Renal cortex interstitium (tissue), 11 donors: Measurements from ENCODE around the gene TJAP1. TPM values are rescaled to one million over a fixed set of nuclear protein-coding genes. Genes with fewer than 3 reads are reported as not detected.
A peak's percentile ranks its signal among the peaks of the same experiment; 100 is the strongest.
"Not testable (repeated sequence)": the region's sequence is repeated elsewhere in the genome, so short reads cannot be mapped to it uniquely, and the experiment has no call there.

Experiments
- DNase-seq, 11 donors: peaks; one replicate each; pipeline ENCODE4 v3.0.0-alpha.2; 2013; ENCODE audit warnings: low read depth in 9 of 11, low spot score in 4 of 11; ENCODE audit errors: extremely low read depth in 1 of 11
- polyA plus RNA-seq, 3 donors: library from polyadenylated mRNA; unstranded; fragments of 120-200 nt; gene quantifications; one replicate each; pipeline ENCODE4 v1.2.1, GENCODE V29; 2013; ENCODE audit not compliant: insufficient read length in 3 of 3

TJAP1 gene
- polyA plus RNA-seq, 3 donors, result 36.0 to 46.3 (median 39.8) TPM

DNA sequence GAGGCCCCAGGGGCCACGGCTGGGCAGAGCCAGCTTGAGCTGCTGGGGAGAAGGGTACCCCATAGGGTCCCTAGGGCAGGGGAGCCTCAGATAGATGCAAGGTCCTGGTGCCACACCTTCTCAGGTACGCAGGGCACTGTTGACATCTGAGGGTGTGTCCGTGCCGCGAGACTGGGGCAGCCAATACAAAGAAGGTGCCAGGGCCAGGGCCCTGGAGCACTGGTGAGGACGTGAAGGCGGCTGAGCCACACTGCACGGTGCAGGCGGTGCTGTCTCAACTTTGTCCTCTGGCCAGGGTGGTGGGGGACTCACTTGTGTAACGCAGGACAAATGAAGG is 33.4 kb downstream of the TJAP1 start:
- DNase-seq, result no peak

DNA sequence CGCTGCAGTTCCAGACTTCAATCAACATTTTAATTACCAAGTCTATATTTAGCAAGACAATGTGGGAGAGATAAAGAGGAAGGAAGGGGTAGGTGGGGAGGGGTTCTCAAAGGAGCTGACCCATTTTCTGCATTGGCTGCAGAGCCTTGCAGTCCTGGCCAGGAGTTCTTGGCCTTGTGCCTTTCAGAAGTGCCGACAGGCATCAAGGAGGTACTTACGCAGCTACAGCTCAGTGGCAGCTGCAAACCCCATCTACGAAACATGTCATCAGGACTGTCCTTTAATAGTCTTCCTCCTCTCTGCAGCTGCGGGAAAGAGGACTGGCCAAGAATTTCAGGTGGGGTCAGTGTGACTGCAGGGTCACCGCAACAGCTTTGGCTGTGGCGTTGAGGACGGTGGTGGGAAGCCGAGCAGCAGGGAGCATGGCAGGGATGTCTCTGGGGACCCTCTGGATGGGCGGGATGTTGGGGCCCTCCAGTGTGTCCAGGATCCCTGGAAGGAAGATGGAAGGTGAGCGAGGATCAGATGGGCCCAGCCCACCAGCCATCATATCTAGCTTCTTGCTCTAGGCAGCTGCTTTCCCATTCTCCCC is 34.5 kb downstream of the TJAP1 start:
- DNase-seq, result no peak

DNA sequence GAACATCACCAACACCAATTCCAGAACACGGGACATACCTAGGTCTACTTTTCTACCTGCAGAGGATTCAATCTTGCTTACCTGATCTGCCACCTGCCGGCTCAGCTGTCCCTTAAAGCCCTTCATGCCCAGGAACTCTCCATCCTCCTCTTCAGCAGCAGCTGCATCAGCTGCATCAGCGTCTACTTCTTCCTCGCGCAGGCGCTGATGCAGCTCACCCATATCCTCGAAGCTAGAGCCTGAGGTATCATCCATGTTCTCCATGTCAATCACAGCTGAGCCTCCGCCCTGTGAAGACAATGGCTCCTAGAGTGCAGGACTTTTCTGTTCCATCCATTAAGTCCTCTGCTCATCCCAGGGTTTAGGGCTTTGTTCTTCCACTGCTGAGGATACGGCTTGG is 38.4 kb downstream of the TJAP1 start:
- DNase-seq, result no peak

DNA sequence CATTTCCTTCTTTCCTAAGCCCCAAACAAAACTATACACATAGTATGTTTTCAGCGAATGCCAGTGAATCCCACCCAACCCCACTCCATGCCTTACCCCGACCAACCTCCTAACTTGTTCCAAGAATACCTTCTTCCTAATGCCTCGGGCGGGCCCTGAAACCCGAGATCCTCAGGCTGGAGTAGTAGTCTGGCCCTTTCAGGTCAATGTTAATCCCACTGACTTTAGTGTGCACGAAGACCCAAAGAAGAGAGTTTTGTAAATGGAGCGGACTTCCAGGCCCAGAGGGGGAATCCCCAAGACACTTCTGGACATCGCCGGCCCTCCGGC is 39.0 kb downstream of the TJAP1 start:
- DNase-seq, result no peak

DNA sequence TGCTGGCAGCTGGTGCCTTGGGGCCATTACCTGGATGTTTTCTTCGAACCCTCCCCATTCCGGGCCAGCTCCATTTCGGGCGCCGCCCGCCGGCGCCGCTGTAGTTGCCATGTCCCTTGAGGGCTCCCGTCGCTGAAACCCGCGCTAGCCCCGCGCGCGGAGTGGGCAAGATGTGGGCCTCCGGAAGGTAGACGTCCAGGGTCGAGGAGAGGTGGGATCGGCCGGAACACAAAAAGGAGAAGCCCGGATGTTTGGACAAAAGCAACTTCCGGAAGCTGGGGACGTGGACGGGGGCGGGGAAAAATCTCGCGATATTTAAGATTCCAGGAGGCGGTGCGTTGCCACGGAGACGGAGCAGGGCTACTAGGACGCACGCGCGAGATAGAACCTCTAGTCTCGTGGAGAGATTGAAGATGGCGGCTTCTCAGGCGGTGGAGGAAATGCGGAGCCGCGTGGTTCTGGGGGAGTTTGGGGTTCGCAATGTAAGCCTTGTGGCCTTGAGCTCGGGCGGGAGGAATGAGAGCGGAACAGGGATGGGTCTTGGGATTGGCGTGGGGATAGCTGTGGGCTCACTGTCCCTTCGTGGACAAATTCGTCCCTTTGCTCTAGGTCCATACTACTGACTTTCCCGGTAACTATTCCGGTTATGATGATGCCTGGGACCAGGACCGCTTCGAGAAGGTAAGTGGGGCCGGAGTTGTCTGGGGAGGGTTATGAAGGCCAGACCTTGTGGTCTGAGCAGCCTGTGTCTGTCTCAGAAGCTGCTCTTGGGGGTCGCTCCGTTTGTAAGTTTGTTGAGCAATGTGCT is 39.5 kb downstream of the TJAP1 start, which contains the start of the genes POLR1C and YIPF3:
POLR1C (plus strand) TSS at position 393 of the 808 bp plus-strand sequence; CDS start at position 414, 21 bp downstream.
YIPF3 (minus strand) TSS at position 230 of the 808 bp plus-strand sequence; CDS start at position 111, 119 bp downstream.
- peak; percentile 95 to 98 (median 97) for DNase-seq

DNA sequence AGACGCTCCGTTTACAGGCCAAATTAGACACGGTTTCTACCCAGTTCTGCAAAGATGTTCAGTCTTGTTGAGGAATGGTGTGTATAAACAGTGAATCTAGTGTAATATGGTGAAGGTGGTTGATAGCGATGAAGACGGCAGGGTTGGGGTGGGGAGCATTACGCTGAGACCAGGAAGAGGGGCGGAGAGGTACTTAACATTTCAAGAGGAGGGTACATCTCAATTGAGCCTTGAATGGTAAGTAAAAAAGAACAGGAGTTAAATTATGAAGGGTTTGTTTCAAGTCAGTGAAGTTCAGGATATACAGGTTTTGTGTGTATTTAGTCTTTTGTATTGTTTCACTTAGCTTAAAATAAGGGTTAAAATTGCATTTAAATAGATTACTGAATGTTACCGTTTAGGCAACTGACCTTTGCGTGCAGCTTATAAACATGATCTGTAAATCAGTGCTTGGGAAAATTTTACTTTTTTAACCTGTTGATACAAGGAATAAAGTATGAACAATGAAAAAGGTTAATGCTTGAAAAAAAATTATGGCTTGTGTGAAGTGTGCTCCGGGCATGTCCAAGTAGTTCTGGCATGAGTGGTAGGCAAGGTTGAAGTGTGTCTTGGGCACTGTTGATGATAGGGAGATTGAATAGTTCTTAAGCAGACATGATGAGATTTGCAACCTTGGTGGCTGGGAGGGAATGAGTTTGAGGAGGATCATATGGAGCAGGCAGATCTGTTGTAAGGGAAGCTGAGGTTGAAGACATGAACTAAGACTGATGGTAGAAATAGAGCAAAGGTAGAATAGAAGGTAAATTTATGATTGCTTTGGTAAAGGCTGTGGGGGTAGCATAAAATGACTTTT is 40.4 kb downstream of the TJAP1 start:
- no peak for DNase-seq

DNA sequence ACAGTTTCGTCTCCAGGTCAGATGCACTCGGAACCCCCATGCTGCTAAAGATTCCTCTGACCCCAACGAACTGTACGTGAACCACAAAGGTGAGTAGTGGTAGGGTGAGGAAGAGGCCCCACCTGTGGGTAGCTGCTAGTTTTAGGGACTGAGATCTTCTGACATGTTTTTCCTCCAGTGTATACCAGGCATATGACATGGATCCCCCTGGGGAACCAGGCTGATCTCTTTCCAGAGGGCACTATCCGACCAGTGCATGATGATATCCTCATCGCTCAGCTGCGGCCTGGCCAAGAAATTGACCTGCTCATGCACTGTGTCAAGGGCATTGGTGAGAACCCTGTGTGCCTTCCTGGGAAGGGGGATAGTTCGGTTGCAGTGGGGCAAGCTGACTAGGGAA is 42.7 kb downstream of the TJAP1 start:
- DNase-seq, result no peak

DNA sequence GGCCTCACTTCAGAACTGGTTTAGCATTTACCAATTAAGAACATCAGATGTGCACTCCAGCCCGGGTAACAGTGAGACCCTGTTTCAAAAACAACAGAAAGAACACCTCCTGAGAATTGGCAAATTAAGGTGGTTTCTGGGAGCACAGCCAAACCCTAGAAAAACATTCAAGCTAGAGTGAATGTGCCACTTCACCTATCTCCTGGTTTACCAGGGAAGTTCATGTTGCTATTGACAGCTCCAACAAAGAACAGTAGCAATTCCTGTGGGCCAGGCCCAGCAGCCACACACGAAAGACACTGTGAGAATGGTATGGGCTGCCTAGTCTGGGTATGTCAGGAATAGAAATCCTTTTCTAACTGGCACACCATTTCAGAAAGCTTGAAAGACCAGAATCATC is 44.5 kb downstream of the TJAP1 start:
- DNase-seq, result no peak

DNA sequence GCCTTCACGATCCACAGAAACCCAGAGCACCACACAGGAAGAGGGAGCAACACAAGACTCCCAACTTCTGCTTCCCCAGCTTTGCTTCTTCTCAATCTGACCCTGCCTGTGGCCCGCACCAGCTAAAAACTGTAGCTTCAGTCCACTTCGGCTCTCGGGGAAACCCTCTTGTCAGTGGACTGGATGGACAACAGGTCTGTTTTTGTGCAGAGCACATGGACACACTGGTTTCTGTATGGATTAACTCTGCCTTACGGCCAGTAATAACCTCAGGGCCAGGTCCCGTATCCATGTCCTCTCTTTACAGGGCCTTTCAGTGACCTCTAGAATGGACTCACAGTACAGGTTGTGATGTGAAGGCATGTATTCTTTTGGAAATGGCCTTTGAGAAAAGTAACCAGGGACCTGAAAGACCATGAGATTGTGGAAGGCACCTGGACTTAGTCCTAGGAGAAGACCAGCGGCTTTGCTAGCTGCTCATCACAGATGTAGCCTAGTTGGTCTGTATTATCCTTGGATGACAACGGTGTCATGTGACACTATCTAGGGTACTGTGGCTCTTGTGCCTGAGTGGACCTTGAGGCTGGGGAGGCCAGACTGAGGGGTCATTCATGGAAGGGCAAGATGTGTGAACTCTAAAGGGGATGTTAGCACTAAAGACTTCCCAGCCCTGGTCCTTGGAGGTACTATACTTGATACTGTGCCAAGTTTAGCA is 45.3 kb downstream of the TJAP1 start:
- no peak for DNase-seq

DNA sequence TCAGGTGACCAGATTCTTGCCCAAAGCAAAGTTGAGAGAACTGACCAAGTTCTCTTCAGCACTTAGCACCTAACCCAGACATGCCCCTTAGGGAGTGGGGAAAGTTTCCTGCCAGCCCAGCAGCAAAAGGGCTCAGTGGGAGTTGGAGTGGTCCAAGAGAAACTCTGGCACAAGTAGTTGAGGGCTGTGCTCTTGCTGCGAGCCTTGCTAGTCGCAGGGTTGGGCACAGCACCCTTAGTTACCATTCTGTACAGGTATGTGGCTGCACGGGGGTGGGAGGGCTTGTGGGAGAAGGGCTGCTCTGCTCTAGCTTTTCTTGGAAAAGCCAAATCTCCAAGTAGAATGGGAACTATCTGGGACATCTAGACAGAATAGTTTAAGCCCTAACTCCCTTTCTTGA is 45.9 kb downstream of the TJAP1 start:
- no peak for DNase-seq

DNA sequence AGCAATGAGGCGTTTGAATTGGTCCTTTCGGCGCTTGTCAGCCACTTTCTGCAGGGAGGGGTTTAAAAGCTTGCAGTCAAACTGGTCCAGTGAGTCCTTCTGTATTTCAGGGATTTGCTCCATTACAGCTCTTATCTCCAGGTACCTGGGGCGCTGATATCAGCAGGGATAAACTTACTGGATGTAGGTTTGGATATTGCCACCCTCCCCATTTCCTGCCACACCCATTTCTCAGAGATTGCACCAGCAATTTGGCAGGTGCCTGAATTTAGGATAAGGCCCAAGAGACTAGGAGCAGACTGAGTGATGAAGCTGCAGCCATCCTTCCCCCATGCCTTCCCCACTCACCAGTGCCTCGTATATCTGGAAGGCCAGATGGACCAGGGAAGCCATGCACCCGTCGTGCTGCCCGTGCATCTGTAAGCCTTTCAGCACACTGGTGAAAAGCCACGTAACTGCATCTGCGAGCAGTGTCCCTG is 47.2 kb downstream of the TJAP1 start:
- DNase-seq, result no peak

DNA sequence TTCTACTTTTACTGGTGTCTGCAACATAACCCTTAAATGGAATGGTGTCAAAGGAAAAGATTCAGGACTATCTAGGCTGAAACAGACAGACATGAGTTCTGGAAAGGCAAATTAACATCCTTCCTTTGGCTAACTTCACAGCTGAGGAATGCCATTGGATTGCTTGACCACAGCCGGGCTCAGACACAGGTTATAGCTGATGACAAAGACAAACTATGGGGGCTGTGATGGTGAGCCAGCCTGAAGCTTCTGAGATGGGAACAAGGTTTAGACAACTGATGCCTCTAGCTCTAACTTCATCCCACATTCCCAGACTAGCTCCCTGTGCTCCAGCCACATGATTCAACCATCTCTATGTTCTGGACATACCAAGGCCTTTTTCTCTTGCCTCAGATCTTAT is 54.8 kb downstream of the TJAP1 start:
- DNase-seq, result no peak

DNA sequence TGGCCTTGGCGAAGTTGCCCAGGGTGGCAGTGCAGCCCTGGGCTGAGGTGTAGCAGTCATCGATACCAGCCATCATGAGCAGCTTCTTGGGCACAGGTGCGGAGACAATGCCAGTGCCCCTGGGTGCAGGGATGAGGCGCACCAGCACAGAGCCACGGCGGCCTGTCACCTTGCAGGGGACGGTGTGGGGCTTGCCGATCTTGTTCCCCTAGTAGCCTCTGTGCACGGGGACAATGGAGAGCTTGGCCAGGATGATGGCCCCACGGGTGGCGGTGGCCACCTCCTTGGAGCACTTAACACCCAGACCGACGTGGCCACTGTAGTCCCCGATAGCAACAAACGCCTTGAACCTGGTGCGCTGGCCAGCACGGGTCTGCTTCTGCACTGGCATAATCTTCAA is 61.6 kb downstream of the TJAP1 start:
- DNase-seq, result not testable (repeated sequence)

DNA sequence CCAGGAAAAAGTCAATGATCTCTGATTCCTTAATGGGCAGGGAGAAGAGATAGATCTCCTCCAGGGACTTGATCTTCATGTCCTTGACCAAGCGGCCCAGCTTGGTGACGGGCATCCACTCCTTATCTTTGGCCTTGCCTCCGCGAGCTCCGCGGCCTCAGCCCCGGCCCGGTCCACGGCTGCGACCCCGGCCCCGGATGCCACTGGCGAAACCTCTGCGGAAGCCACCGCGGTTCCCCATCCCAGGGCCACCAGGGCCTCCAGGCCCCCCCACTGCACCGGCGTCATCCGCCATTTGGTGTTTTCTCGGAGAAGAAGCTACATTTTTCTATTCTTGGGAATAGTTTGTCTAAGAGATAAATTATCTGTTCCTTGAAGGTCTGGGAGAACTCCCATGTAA is 62.0 kb downstream of the TJAP1 start:
- not testable (repeated sequence) for DNase-seq

DNA sequence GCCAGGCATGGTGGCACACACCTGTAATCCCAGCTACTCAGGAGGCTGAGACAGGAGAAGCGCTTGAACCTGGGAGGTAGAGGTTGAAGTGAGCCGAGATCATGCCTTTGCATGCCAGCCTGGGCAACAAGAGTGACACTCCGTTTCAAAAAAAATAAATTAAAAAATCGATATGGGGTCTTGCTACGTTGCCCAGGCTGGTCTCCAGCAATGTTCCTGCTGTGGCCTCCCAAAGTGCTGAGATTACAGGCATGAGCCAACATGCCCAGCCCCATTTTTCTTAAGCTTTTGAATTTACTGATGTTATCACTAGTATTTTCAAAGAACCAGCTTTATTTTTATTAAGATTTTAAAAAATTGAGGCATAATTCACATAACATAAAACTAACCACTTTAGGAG is 63.1 kb downstream of the TJAP1 start:
- DNase-seq, result no peak

DNA sequence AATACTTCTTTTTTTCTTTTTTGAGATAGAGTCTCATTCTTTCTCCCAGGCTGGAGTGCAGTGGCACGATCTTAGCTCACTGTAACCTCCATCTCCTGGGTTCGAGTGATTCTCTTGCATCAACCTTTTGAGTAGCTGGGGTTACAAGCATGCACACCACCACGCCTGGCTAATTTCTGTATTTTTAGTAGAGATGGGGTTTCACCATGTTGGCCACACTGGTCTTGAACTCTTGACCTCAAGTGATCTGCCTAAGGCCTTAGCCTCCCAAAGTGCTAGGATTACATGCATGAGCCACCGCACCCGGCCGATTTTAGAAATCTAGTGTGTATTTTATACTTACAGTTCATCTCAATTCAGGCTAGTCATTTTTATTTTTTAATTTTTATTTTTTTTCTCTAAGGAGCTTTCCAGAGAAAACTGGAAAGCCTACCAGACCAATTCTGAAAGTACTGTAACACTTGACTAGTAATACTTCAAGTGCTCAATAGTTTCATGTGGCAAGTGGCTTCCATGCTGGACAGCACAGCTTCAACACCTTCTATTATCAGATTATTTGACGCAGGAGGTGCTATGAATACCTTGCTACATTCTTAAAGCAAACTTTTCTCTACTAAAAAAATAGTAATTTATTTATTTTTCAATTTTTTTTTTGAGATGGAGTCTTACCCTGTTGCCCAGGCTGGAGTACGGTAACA is 64.6 kb downstream of the TJAP1 start:
- no peak for DNase-seq

DNA sequence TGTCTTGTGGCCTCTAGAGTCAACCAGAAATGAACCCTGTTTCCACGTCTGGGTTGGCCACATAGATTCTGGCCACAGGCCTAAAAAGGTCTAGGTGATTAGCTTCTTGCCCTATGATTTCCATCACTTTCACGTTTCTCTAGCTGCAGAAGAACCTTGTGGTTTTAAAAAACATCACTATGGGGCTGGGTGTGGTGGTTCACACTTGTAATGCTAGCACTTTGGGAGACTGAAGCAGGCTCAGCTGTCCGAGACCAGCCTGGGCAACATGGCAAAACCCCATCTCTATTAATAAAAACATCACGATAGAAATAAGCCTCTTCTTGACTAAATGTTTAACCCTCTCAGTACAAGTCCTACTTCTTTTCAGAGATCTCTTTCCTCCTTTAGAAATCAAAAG is 67.1 kb downstream of the TJAP1 start:
- DNase-seq, result no peak

DNA sequence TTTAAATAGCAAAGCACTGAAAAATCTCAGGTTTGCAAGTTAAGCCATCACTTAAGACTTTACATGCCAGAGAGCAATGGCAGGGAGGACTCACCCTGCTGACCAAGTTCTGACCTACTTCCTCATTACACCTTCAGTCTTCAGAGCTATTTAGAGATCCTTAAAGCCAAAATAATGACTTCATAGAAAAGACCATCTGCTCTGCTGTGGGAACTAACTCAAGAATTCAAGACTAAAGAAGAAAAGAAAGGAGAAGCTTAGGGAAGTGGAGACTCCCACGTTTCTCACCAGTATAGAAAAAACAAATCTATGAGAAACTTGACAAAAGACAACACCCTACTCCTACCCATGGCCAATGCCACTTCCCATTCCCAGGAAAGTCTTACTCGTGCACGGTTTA is 69.9 kb downstream of the TJAP1 start:
- no peak for DNase-seq
